ENCODE measurements around the gene RBPJL. TPM values are rescaled to one million over a fixed set of nuclear protein-coding genes. Genes with fewer than 3 reads are reported as not detected.

Gene RBPJL
- total RNA-seq, 1 donor from 2014 or later, result not detected

GRCh38 chr20:45359406-45360148 lies 52.9 kb downstream of the RBPJL start:
- intact Hi-C loops (cut with DNase I), result no loop called here
- ATAC-seq, result peak in 1 of 2 donors; percentile 27
- peaks cover 64% of the 10 kb centered on the region for H3K4me1 ChIP-seq
- peak overlapping the region; percentile 92 for H3K27ac ChIP-seq
- no peaks in the 10 kb centered on the region for H3K36me3 ChIP-seq
- no peak for TF ChIP-seq CTCF (IDR thresholded peaks at IDR 0.05)
- H3K4me3 ChIP-seq, result no peak overlapping the region
- H3K27me3 ChIP-seq (ENCODE audit: low read depth), result no peaks in the 10 kb centered on the region
- no peaks in the 10 kb centered on the region for H3K9me3 ChIP-seq
- DNase-seq, result no peak

- TF ChIP-seq CTCF (IDR thresholded peaks at IDR 0.05), result no peak
- peak overlapping the region; percentile 92 for H3K27ac ChIP-seq
- H3K4me3 ChIP-seq, result peak overlapping the region; percentile 87
- H3K9me3 ChIP-seq, result no peaks in the 10 kb centered on the region
- intact Hi-C loops (cut with DNase I), result no loop called here
- no peak for DNase-seq
- no peaks in the 10 kb centered on the region for H3K27me3 ChIP-seq (ENCODE audit: low read depth)
- H3K4me1 ChIP-seq, result peaks cover 73% of the 10 kb centered on the region
- ATAC-seq, result no peak
- peaks cover 17% of the 10 kb centered on the region for H3K36me3 ChIP-seq
These were observed 55.2 kb downstream of the RBPJL start for GRCh38 chr20:45361793-45362192.

GRCh38 chr20:45362804-45363610 lies 56.4 kb downstream of the RBPJL start, which contains the start of gene SYS1:
SYS1 (plus strand) TSS chr20:45363156; CDS start chr20:45363532, 376 bp downstream.
- Histone ChIP-seq H3K9me3 (no peaks in the 10 kb centered on the region), H3K27me3 (ENCODE audit: low read depth) (no peaks in the 10 kb centered on the region), H3K4me3 (peak within 1 kb of the TSS; percentile 87), H3K36me3 (peaks cover 29% of the 10 kb centered on the region), H3K4me1 (peaks cover 74% of the 10 kb centered on the region), H3K27ac (peak within 1 kb of the TSS; percentile 92)
- intact Hi-C loops (cut with DNase I), result no loop called here
- peak; percentile 89 for TF ChIP-seq CTCF (IDR thresholded peaks at IDR 0.05)
- peak; percentile 99 for DNase-seq
- peak; percentile 90 to 93 for ATAC-seq

GRCh38 chr20:45363611-45364492 lies 57.2 kb downstream of the RBPJL start:
- no peak for ATAC-seq
- no peak for DNase-seq
- no peak for TF ChIP-seq CTCF (IDR thresholded peaks at IDR 0.05)
- Histone ChIP-seq H3K27me3 (ENCODE audit: low read depth) (no peaks in the 10 kb centered on the region), H3K36me3 (peaks cover 37% of the 10 kb centered on the region), H3K4me1 (peaks cover 74% of the 10 kb centered on the region), H3K9me3 (no peaks in the 10 kb centered on the region), H3K27ac (peak overlapping the region; percentile 92), H3K4me3 (peak overlapping the region; percentile 87)
- intact Hi-C loops (cut with DNase I), result no loop called here

- intact Hi-C loops (cut with DNase I), result no loop called here
- DNase-seq (no peak), ATAC-seq (no peak)
- TF ChIP-seq CTCF (IDR thresholded peaks at IDR 0.05), result no peak
- Histone ChIP-seq H3K9me3 (no peaks in the 10 kb centered on the region), H3K27me3 (ENCODE audit: low read depth) (no peaks in the 10 kb centered on the region), H3K4me1 (peaks cover 65% of the 10 kb centered on the region), H3K36me3 (peaks cover 37% of the 10 kb centered on the region), H3K4me3 (no peak overlapping the region), H3K27ac (no peak overlapping the region)
These were observed 58.9 kb downstream of the RBPJL start for GRCh38 chr20:45365444-45365970.
